ENCODE results near the gene PACS2.
"Not testable (repeated sequence)": the region's sequence is repeated elsewhere in the genome, so short reads cannot be mapped to it uniquely, and the experiment has no call there.

PACS2 gene

GRCh38 chr14:105330491-105330895 is 15.9 kb downstream of the PACS2 start:
- DNase-seq (ENCODE audit: low read depth, low spot score): no peak

DNA sequence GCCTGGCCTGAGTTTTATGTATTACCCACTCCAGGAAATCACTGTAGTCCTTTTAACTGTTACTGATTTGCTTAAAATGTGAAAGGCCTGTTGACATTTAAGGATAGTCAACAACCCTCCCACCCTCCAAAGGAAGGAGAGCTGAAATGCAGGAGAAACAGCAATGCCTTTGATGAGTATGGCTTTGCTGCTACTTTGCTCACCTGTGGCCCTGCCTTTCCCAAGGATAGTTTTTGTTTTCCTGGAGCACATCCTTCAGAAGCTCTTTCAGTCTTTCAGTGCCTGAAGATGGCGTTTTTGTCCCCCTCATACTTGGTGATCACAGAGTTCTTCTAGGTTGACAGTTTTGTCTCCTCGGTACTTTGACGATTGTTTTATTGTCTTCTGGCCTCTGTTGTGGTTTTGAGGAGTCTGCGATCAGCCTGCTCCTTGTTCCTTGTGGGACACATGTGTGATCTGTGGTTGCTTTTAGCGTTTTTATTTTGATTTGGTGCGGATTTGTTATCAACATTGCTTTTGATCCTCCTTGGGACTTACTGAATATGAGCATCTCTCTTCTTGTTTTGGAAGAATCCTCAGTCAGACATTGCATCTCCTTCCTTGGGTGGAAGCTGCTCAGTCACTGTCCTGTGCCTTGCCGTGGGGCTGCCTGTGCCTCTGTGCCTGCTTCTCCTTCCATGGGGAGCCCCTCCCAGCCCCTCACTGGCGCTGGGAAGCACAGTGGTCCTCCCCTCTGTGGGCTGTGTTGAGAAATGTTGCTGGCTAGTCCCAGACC is 17.2 kb downstream of the PACS2 start:
- DNase-seq (ENCODE audit: low read depth, low spot score): no peak

DNA sequence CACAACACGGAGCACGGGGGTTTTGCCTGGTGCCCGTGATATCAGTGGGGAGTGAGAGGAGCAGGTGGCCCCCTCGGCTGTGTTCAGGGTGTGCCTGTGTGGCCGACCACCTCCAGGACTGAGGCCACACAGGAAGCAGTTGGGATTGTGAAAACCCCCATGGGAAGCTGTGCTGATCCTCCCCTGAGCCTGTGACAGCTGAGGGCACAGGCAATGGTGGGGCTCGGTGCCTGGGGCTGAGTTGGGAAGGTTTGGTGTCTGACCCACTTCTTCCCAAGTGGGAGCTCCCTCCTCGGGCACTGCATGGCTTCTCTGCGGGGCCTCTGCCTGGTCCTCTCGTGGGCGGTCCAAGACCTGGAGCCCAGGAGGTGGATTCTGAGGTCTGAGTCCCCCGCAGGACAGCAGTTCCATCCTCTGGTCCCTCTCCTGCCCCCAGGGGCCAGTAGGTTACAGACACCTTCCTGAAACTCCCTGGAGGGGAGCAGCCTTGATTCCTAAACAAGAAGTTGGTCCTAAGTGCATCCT is 17.9 kb downstream of the PACS2 start:
- DNase-seq (ENCODE audit: low read depth, low spot score): no peak

DNA sequence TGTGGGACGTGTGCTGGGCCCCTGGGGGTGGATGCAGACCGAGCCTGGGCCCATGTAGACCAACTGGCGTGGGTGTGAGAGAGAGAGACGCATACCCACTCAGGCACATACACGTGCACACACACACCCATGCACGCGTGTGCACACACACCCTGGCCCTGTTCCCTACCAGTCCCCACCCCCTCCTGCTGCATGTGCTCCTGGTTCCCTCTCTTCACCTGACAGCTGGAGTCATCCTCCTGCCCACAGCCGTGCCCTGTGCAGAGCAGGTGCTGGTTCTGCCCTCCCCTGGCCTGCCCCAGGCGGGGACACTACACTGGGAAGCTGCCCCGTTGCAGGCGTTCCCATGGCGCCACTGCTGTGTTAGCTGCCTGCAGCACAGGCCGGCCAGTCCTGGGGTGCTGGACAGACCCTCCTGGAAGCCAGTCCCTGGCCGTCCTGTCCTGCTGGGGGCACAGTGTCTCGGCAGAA is 18.5 kb downstream of the PACS2 start:
- no peak for DNase-seq (ENCODE audit: low read depth, low spot score)

- no peak for DNase-seq (ENCODE audit: low read depth, low spot score)
Observed at GRCh38 chr14:105333613-105334364, 19.2 kb downstream of the PACS2 start.

DNA sequence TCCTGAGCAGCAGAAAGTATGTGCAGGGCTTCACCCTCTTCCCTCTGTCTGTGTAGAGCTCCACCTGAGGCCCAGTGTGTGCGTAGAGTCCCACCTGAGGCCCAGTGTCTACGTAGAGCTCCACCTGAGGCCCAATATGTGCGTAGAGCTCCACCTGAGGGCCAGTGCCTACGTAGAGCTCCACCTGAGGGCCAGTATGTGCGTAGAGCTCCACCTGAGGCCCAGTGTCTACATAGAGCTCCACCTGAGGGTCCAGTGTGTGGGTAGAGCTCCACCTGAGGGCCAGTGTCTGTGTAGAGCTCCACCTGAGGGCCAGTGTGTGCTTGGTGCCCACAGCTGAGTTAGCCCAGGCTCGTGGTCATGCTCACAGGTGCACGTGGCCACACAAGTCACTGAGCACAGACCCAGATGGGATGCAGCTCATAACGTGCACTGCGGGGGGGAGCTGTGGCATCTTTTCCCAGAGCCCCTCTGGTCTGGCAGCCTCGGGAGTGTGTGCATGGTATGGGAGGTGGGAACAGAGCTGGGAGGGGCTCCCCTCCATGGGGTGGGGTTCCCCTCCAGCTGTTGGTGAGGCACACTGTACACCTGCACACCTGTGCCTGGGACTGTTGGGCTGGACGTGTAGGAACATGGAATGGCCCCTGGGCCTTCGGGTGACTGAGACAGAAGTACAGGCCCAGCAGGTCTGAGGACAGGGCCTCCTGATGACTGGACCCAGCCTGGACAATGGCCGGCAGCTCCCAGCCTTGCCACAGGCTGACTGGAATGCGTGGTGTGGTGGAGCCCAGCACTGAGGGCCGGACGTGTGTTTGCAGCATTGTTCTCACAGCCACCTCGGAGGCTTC is 20.1 kb downstream of the PACS2 start:
- no peak for DNase-seq (ENCODE audit: low read depth, low spot score)

GRCh38 chr14:105335231-105335542 is 20.6 kb downstream of the PACS2 start:
- not testable (repeated sequence) for DNase-seq (ENCODE audit: low read depth, low spot score)

- no peak for DNase-seq (ENCODE audit: low read depth, low spot score)
Observed at GRCh38 chr14:105335735-105336476, 21.4 kb downstream of the PACS2 start.

- DNase-seq (ENCODE audit: low read depth, low spot score): no peak
Observed at GRCh38 chr14:105336477-105337287, 22.1 kb downstream of the PACS2 start.

DNA sequence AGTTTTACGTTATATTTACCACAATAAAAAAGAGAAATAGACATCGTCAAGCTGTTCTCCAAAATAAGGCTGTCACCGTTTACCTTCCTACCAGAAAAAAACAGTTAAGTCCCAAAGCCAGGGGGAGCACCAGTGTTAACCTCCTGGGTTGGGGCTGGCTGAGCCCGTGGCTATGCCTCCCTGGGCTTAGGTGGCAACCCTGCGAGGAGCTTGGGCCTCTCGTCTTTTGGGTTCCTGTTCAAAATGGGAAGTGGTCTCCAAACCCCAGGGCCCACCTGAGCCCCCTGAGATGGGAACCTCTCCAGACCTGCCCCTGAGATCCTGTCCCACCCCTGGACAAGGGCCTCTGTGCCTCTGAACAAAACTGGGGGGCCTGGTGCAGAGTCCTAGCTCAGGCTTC is 22.9 kb downstream of the PACS2 start:
- DNase-seq (ENCODE audit: low read depth, low spot score): no peak

GRCh38 chr14:105337966-105338741 is 23.6 kb downstream of the PACS2 start:
- no peak for DNase-seq (ENCODE audit: low read depth, low spot score)

DNA sequence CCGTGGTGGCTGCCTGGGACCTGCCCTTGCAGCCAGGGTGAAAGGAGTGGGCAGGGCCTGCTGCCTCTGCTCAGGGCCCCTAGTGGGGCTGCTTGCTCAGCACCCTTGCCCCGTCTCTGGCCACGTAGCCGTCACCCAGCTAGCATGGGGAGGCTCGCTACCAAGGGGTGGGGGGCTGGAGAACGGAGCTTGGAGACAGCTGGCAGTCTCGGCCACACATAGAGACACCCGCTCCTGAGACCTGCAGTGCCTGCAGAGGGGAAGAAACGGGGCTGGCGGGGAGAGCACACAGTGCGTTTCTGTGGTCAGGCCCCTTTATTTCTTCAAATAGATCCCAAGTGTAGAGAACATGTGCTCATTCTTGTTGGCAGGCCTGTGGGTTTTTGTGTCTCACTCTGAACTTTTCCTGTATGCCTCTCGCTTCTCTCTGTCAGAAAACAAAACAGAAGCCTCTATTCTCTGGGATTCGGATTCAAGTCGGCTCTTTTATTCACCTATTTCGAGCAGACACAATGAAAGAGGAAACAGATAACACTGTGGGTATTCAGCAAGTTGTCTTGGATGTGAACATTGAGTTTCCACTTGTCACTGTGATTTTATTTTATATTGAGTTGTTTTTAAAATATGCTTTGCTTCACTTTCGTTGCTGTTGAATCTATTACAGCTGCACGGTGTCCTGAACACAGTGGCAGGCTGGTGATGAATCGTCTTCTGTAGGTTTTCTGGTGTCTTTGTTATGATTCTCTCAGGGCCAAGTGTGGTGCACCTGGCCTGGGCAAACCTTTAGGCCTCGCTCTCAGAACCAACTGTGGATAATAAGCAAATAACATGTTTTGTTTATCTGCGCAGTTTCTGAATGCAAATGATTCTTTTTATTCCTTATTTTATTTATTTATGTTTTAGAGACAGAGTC is 26.5 kb downstream of the PACS2 start:
- DNase-seq (ENCODE audit: low read depth, low spot score): no peak

GRCh38 chr14:105343194-105343593 is 28.6 kb downstream of the PACS2 start:
- DNase-seq (ENCODE audit: low read depth, low spot score): no peak

DNA sequence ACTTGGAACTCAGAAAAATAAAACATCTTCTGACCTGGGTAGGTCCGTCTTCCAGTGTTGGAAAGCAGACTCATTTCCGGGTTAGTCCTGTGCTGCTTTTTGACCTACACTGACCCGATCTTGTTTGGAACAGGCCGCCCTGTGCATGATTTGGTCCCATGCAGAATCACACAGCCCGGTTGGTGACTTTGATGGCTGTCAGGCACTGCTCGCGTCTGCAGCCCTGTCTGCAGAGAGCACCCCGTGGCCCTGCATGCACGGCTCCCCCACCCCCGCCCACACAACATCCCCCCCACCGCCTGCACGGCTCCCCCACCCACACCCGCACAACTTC is 31.6 kb downstream of the PACS2 start:
- no peak for DNase-seq (ENCODE audit: low read depth, low spot score)

DNA sequence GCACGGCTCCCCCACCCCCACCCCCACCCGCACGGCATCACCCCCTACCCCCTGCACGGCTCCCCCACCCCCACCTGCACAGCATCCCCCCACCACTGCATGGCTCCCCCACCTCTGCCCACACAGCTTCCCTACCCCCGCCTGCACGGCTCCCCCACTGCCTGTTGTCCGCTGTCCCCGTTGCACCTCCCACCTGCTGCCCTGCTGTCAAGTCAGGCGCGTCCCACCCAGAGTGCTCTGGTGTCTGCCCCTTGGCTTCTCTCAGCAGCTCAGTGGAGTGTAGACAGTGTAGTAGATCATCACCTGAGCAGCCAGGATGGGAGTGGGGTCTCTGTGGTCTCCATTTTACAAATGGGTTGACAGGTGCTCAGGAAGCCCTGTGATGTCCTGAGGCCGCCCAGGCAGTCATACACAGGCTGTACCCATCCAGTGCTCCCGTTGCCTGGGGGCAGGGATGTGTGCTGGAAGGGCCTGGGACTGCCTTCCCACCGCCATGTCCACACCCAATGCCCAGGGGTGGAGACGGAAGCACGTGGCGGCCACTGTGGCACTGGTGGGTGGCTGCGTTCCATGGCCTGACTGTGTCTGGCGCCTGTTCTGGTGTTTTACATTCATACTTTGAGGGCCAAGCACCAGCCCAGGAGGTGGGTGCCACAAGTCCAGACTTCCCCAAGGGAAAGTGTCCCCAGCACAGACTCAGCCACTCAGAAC is 32.5 kb downstream of the PACS2 start:
- DNase-seq (ENCODE audit: low read depth, low spot score): no peak

DNA sequence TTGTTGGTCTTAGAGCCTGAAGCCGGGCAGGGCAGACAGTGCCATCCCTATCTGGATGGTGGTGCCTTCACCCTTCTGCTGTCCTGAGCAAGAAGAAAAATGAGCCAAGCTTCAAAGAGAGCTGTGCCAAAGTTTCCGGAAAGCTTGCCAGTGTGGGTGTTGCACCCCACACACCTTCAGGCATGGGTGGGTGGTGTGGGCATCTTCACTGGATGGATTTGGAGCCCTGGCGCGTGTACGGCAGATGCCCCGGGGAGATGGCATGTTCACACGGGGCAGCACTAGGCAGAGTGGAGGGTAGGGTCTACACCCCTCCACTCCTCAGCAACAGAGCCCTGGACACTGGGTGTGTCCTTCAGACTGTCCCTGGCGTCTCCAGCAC is 33.0 kb downstream of the PACS2 start:
- DNase-seq (ENCODE audit: low read depth, low spot score): no peak

GRCh38 chr14:105348169-105348944 is 33.8 kb downstream of the PACS2 start:
- no peak for DNase-seq (ENCODE audit: low read depth, low spot score)
